B cell (primary cell): Measurements from ENCODE around the gene PMAIP1. TPM values are rescaled to one million over a fixed set of nuclear protein-coding genes. Genes with fewer than 3 reads are reported as not detected.

ENCODE experiments used
- ATAC-seq: fragments of 200-7000 bp; cut with Tn5 transposase; one replicate; pipeline ENCODE4 v1.10.0; 2021; ENCODE audit warnings: low read depth, mild to moderate bottlenecking, moderate number of reproducible peaks, moderate library complexity
- CTCF ChIA-PET: fragments of 350-600 bp; sonication (Branson Sonifier 250); formaldehyde crosslinking; loops from one replicate; lab custom pipeline; 2021; ENCODE audit warnings: antibody characterized with exemption, inconsistent platforms; lab: Charles Lee
- POLR2A ChIA-PET: fragments of 350-600 bp; sonication (Branson Sonifier 250); formaldehyde crosslinking; loops from one replicate; lab custom pipeline; 2021; ENCODE audit warnings: antibody characterized with exemption; lab: Charles Lee
- DNase-seq: peaks from one replicate; pipeline ENCODE4 v3.0.0; 2013
- H2AFZ ChIP-seq: 2 replicates; pipeline ENCODE4 v1.6.1; 2012; ENCODE audit warnings: mild to moderate bottlenecking, low read depth, low read length; ENCODE audit not compliant: insufficient read depth, poor library complexity, severe bottlenecking
- H3K27ac ChIP-seq, 2 donors: 1 replicate in 1 of 2; 2 replicates in 1 of 2; pipeline ENCODE4 v1.5.1; 2012 to 2013; ENCODE audit warnings: low read length in 2 of 2, mild to moderate bottlenecking in 2 of 2, moderate library complexity in 1 of 2
- H3K27me3 ChIP-seq, 4 experiments: fragments of 200-600 bp in 1 of 4; sonication (generic) in 1 of 4; replicated peaks in 1 of 4; 1 replicate in 2 of 4; 2 replicates in 2 of 4; pipeline versions ENCODE4 v1.6.1 to v1.7.0; 2013 to 2016; ENCODE audit warnings: low read length in 3 of 4, mild to moderate bottlenecking in 2 of 4, mixed read lengths in 1 of 4, moderate library complexity in 1 of 4; ENCODE audit not compliant: insufficient read depth in 4 of 4, control insufficient read depth in 3 of 4; ENCODE audit errors: control extremely low read depth in 1 of 4
- H3K36me3 ChIP-seq, 2 experiments: replicated peaks in 1 of 2; 1 replicate in 1 of 2; 2 replicates in 1 of 2; pipeline versions ENCODE4 v1.6.1 to v1.7.1; 2013; ENCODE audit warnings: low read length in 1 of 2; ENCODE audit not compliant: insufficient read depth in 2 of 2, control insufficient read depth in 1 of 2; ENCODE audit errors: control extremely low read depth in 1 of 2, extremely low read depth in 1 of 2
- H3K4me1 ChIP-seq, 2 donors: fragments of 200-600 bp in 1 of 2; sonication (generic) in 1 of 2; 1 replicate in 1 of 2; 2 replicates in 1 of 2; pipeline versions ENCODE4 v1.5.1 to v1.6.1; 2013 to 2017; ENCODE audit warnings: low read length in 2 of 2; ENCODE audit not compliant: control insufficient read depth in 2 of 2, insufficient read depth in 2 of 2
- H3K4me2 ChIP-seq: replicated peaks from 2 replicates; pipeline ENCODE3; 2012; ENCODE audit warnings: mild to moderate bottlenecking, low read depth, low read length; ENCODE audit not compliant: poor library complexity, severe bottlenecking
- H3K4me3 ChIP-seq, 5 experiments: fragments of 200-600 bp in 1 of 5; sonication (generic) in 1 of 5; 1 replicate in 3 of 5; 2 replicates in 2 of 5; pipeline versions ENCODE4 v1.5.1 to v1.7.0; 2011 to 2016; ENCODE audit warnings: low read length in 4 of 5, mild to moderate bottlenecking in 4 of 5, low read depth in 2 of 5, control low read depth in 1 of 5, moderate library complexity in 1 of 5; ENCODE audit not compliant: insufficient read depth in 1 of 5; ENCODE audit errors: control extremely low read depth in 1 of 5, extremely low read depth in 1 of 5
- H3K79me2 ChIP-seq: fragments of 200-600 bp; sonication (generic); one replicate; pipeline ENCODE4 v1.6.0; 2016; ENCODE audit warnings: low read length; ENCODE audit not compliant: control insufficient read depth, insufficient read depth
- H3K9ac ChIP-seq: fragments of 200-600 bp; sonication (generic); 2 replicates; pipeline ENCODE4 v1.6.1; 2017; ENCODE audit warnings: mild to moderate bottlenecking, low read length, moderate library complexity
- H3K9me3 ChIP-seq, 3 donors: one replicate each; pipeline versions ENCODE4 v1.6.1 to v1.7.1; 2013; ENCODE audit warnings: low read length in 2 of 3; ENCODE audit not compliant: control insufficient read depth in 2 of 3, insufficient read depth in 1 of 3; ENCODE audit errors: control extremely low read depth in 1 of 3
- H4K20me1 ChIP-seq: 2 replicates; pipeline ENCODE4 v1.6.0; 2012; ENCODE audit warnings: mild to moderate bottlenecking, low read length; ENCODE audit not compliant: insufficient read depth, control insufficient read depth, poor library complexity, severe bottlenecking
- H3K27ac Mint-ChIP-seq: one replicate; pipeline ENCODE4 v1.8.0; 2021; ENCODE audit warnings: mixed read lengths
- H3K27me3 Mint-ChIP-seq: one replicate; pipeline ENCODE4 v1.8.0; 2021; ENCODE audit warnings: mixed read lengths
- H3K4me1 Mint-ChIP-seq: one replicate; pipeline ENCODE4 v1.8.0; 2021; ENCODE audit warnings: mixed read lengths
- H3K4me3 Mint-ChIP-seq: one replicate; pipeline ENCODE4 v1.8.0; 2021; ENCODE audit warnings: mixed read lengths
- H3K9me3 Mint-ChIP-seq: one replicate; pipeline ENCODE4 v1.8.0; 2022; ENCODE audit warnings: mixed read lengths; ENCODE audit not compliant: insufficient read depth
- EZH2 ChIP-seq: IDR thresholded peaks from 2 replicates; pipeline ENCODE4 v1.6.1; 2012; ENCODE audit warnings: borderline replicate concordance, low read depth, mild to moderate bottlenecking, moderate library complexity, low read length; ENCODE audit not compliant: insufficient read depth, poor library complexity, severe bottlenecking
- WGBS: methylation state at CpG from one replicate; pipeline ENCODE4 v1.1.5; 2013; ENCODE audit warnings: missing lambda C conversion rate; ENCODE audit not compliant: insufficient coverage; 5-methylcytosine and 5-hydroxymethylcytosine counted together
- intact Hi-C: fragments of 100-400 bp; cut with micrococcal nuclease; formaldehyde crosslinking; loops from one replicate; pipeline ENCODE4 v1.10.0; 2022
- polyA plus RNA-seq: library from polyadenylated mRNA; depleted of rRNA; stranded (reverse); fragments of >200 nt; gene quantifications from 2 replicates; pipeline ENCODE4 v1.2.3, GENCODE V29; 2012
- total RNA-seq, 2 donors: library from RNA; stranded (reverse); fragments of 120-200 nt in 1 of 2; gene quantifications; 1 replicate in 1 of 2; 2 replicates in 1 of 2; pipeline versions ENCODE4 v1.2.3 to v1.2.4, GENCODE V29; 2013 to 2022
- TF ChIP-seq, protein P1 (sequence below): fragments of 200-600 bp; IDR thresholded peaks from one replicate; pipeline ENCODE4 v1.8.0; 2022; ENCODE audit warnings: antibody characterized with exemption, mild to moderate bottlenecking

The PMAIP1 gene
- total and polyA plus RNA-seq, 2 donors (not counting 1 experiment from before 2014, with no cell fraction given), result 67.2 to 89.3 TPM

DNA sequence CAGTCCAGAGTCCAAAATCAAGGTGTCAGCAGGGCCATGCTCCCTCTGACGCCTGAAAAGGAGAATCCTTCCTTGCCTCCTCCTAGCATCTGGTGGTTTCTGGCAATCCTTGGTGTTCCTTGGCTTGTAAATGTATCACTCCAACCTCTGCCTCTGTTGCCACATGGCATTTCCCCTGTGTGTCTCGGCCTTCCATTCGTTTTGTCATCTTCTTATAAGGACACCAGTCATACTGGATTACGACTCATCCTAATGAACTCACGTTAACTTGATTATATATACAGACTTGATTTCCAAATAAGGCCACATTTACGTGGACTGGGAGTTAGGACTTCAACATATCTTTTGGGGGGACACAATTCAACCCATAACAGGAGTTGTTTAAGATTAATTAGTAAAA, 15.8 kb downstream of the PMAIP1 start:
- CTCF ChIA-PET, result no interaction called here
- Mint-ChIP-seq H3K27me3 (no peaks in the 10 kb centered on the region), H3K4me1 (peaks cover 31% of the 10 kb centered on the region), H3K9me3 (no peaks in the 10 kb centered on the region), H3K4me3 (no peak overlapping the region), H3K27ac (no peak overlapping the region)
- no peaks in the 10 kb centered on the region for H4K20me1 ChIP-seq
- WGBS, result 100% methylated on average over 3 of the region's 6 CpGs
- no peaks in the 10 kb centered on the region for H3K27me3 ChIP-seq
- H3K79me2 ChIP-seq, result no peaks in the 10 kb centered on the region
- no peak overlapping the region for H3K4me3 ChIP-seq
- H3K36me3 ChIP-seq, result no peaks in the 10 kb centered on the region
- H3K9me3 ChIP-seq, result no peaks in the 10 kb centered on the region
- intact Hi-C loops, result no loop called here
- no peak overlapping the region for H3K9ac ChIP-seq
- no peak overlapping the region for H3K27ac ChIP-seq
- DNase-seq (no peak), ATAC-seq (no peak)
- TF ChIP-seq, protein P1, sequence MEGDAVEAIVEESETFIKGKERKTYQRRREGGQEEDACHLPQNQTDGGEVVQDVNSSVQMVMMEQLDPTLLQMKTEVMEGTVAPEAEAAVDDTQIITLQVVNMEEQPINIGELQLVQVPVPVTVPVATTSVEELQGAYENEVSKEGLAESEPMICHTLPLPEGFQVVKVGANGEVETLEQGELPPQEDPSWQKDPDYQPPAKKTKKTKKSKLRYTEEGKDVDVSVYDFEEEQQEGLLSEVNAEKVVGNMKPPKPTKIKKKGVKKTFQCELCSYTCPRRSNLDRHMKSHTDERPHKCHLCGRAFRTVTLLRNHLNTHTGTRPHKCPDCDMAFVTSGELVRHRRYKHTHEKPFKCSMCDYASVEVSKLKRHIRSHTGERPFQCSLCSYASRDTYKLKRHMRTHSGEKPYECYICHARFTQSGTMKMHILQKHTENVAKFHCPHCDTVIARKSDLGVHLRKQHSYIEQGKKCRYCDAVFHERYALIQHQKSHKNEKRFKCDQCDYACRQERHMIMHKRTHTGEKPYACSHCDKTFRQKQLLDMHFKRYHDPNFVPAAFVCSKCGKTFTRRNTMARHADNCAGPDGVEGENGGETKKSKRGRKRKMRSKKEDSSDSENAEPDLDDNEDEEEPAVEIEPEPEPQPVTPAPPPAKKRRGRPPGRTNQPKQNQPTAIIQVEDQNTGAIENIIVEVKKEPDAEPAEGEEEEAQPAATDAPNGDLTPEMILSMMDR, result no peak
- TF ChIP-seq EZH2, result no peak
- H3K4me1 ChIP-seq, result peaks cover 24 to 31% of the 10 kb centered on the region in 2 donors
- POLR2A ChIA-PET, result no interaction called here
- H3K4me2 ChIP-seq, result no peak overlapping the region
- H2AFZ ChIP-seq, result no peak overlapping the region

DNA sequence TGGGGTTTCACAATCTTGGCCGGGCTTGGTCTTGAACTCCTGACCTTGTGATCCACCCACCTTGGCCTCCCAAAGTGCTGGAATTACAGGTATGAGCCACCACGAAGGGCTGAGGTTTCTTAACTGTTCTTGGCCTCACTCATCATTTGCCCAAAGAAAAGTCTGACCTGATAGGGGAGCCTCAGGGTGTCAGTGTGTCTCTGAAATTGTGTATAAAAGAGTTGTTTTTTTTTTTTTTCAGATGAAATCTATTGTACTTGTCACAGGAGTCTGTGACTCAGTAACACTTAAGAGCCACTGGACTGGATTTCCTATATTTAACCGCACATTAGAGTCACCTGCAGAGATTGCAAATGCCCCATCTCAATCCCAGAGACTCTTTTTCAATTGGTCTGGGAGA, 16.9 kb downstream of the PMAIP1 start:
- no peak overlapping the region for H3K27ac Mint-ChIP-seq
- ATAC-seq (no peak), DNase-seq (no peak)
- H4K20me1 ChIP-seq, result no peaks in the 10 kb centered on the region
- H3K4me3 ChIP-seq, result no peak overlapping the region
- H3K36me3 ChIP-seq, result no peaks in the 10 kb centered on the region
- no peak overlapping the region for H3K9ac ChIP-seq
- peaks cover 32% of the 10 kb centered on the region for H3K4me1 Mint-ChIP-seq
- no peak overlapping the region for H2AFZ ChIP-seq
- no peaks in the 10 kb centered on the region for H3K27me3 ChIP-seq
- ChIA-PET CTCF (interaction anchor here (2.9 kb wide), 1 partner anchor 72 kb away, joined by 15 read pairs; no protein-coding TSS in a partner anchor), POLR2A (interaction anchor here (0.7 kb wide), 1 partner anchor 45 kb away, joined by 5 read pairs; no protein-coding TSS in a partner anchor)
- no peaks in the 10 kb centered on the region for H3K79me2 ChIP-seq
- no peak overlapping the region for H3K4me2 ChIP-seq
- intact Hi-C loops, result no loop called here
- peaks cover 2% of the 10 kb centered on the region for H3K9me3 Mint-ChIP-seq
- H3K27ac ChIP-seq, result no peak overlapping the region
- 88% methylated on average over 1 of the region's 3 CpGs for WGBS
- no peaks in the 10 kb centered on the region for H3K27me3 Mint-ChIP-seq
- TF ChIP-seq, protein P1, result no peak
- no peak for TF ChIP-seq EZH2
- H3K9me3 ChIP-seq, result no peaks in the 10 kb centered on the region
- no peak overlapping the region for H3K4me3 Mint-ChIP-seq
- H3K4me1 ChIP-seq, result peaks cover 30 to 40% of the 10 kb centered on the region in 2 donors
